GDM1 (cell line): ENCODE data around the gene CDHR3.

ENCODE experiments used
- DNase-seq: peaks from one replicate; lab custom pipeline; 2025; lab: John Stamatoyannopoulos, UW

CDHR3 gene

GRCh38 chr7:106050746-106051117, 87.7 kb downstream of the CDHR3 start:
- no peak for DNase-seq

- no peak for DNase-seq
These were observed 89.6 kb downstream of the CDHR3 start for GRCh38 chr7:106052681-106053080.

GRCh38 chr7:106053109-106053508, 90.0 kb downstream of the CDHR3 start:
- DNase-seq: no peak

- no peak for DNase-seq
These were observed 91.3 kb downstream of the CDHR3 start for GRCh38 chr7:106054156-106054910.

GRCh38 chr7:106054971-106055532, 92.0 kb downstream of the CDHR3 start:
- DNase-seq: no peak

GRCh38 chr7:106056513-106057203, 93.6 kb downstream of the CDHR3 start:
- DNase-seq: peak; percentile 76

- no peak for DNase-seq
These were observed 94.3 kb downstream of the CDHR3 start for GRCh38 chr7:106057204-106057961.

GRCh38 chr7:106057962-106058927, 95.2 kb downstream of the CDHR3 start:
- DNase-seq: no peak

- no peak for DNase-seq
These were observed 95.9 kb downstream of the CDHR3 start for GRCh38 chr7:106058928-106059324.

GRCh38 chr7:106059556-106059955, 96.5 kb downstream of the CDHR3 start:
- no peak for DNase-seq

GRCh38 chr7:106060394-106060920, 97.4 kb downstream of the CDHR3 start:
- DNase-seq: no peak

- no peak for DNase-seq
These were observed 98.4 kb downstream of the CDHR3 start for GRCh38 chr7:106061301-106061979.

GRCh38 chr7:106062006-106062405, 98.9 kb downstream of the CDHR3 start:
- no peak for DNase-seq

- DNase-seq: no peak
These were observed 99.5 kb downstream of the CDHR3 start for GRCh38 chr7:106062521-106062931.

- no peak for DNase-seq
These were observed 100.0 kb downstream of the CDHR3 start for GRCh38 chr7:106063024-106063423.

GRCh38 chr7:106063692-106064091, 100.6 kb downstream of the CDHR3 start:
- no peak for DNase-seq

- DNase-seq: no peak
These were observed 101.3 kb downstream of the CDHR3 start for GRCh38 chr7:106064316-106064715.

GRCh38 chr7:106064771-106065574, 101.9 kb downstream of the CDHR3 start:
- no peak for DNase-seq
